SK-N-SH (cell line): Measurements from ENCODE around the gene SH2B3. TPM values are rescaled to one million over a fixed set of nuclear protein-coding genes. Genes with fewer than 3 reads are reported as not detected.

Experiments
- CTCF ChIA-PET: fragments of 300-600, 350-600 bp; formaldehyde crosslinking; extraction: SDS; loops from one replicate; lab custom pipeline; 2021; lab: Yijun Ruan, JAX
- POLR2A ChIA-PET: fragments of 350-600 bp; sonication (Branson Sonifier 250); formaldehyde crosslinking; extraction: SDS; loops from one replicate; lab custom pipeline; 2020; ENCODE audit warnings: antibody characterized with exemption, inconsistent platforms; lab: Yijun Ruan, JAX
- DNase-seq: peaks from one replicate; pipeline ENCODE4 v3.0.0; 2012
- H2AFZ ChIP-seq: fragments of 200-600 bp; sonication (generic); 2 replicates; pipeline ENCODE4 v1.8.1; 2016; ENCODE audit warnings: antibody characterized with exemption, mild to moderate bottlenecking, low read depth
- H3F3A ChIP-seq: fragments of 200-600 bp; sonication (generic); replicated peaks from 2 replicates; pipeline ENCODE3; 2016; ENCODE audit warnings: antibody characterized with exemption, mild to moderate bottlenecking; ENCODE audit not compliant: insufficient read depth
- H3K27ac ChIP-seq, 2 experiments: fragments of 200-500 bp in 1 of 2; fragments of 200-600 bp in 1 of 2; sonication (Bioruptor generic) in 1 of 2; sonication (generic), shearing (Covaris generic) in 1 of 2; 2 replicates each; pipeline versions ENCODE4 v1.5.1 to v1.6.1; 2014 to 2016; ENCODE audit warnings: low read depth in 2 of 2, inconsistent platforms in 1 of 2, low read length in 1 of 2, mild to moderate bottlenecking in 1 of 2, mixed read lengths in 1 of 2
- H3K27me3 ChIP-seq: fragments of 200-600 bp; sonication (generic), shearing (Covaris generic); 2 replicates; pipeline ENCODE4 v1.6.1; 2016; ENCODE audit warnings: mixed run types; ENCODE audit not compliant: insufficient read depth
- H3K36me3 ChIP-seq, 2 experiments: fragments of 200-500 bp in 1 of 2; fragments of 200-600 bp in 1 of 2; sonication (Bioruptor generic) in 1 of 2; sonication (generic) in 1 of 2; replicated peaks in 1 of 2; 2 replicates each; pipeline versions ENCODE3 to v1.5.1; 2014 to 2016; ENCODE audit warnings: low read length in 1 of 2, mild to moderate bottlenecking in 1 of 2; ENCODE audit not compliant: insufficient read depth in 2 of 2, control insufficient read depth in 1 of 2
- H3K4me1 ChIP-seq, 2 experiments: fragments of 200-500 bp in 1 of 2; fragments of 200-600 bp in 1 of 2; sonication (Bioruptor generic) in 1 of 2; sonication (generic), shearing (Covaris generic) in 1 of 2; 2 replicates each; pipeline versions ENCODE4 v1.5.1 to v1.6.1; 2014 to 2016; ENCODE audit warnings: low read depth in 1 of 2, low read length in 1 of 2, mixed run types in 1 of 2; ENCODE audit not compliant: insufficient read depth in 2 of 2, control insufficient read depth in 1 of 2
- H3K4me2 ChIP-seq: fragments of 200-600 bp; sonication (generic), shearing (Covaris generic); 2 replicates; pipeline ENCODE4 v1.6.1; 2017; ENCODE audit warnings: mixed run types
- H3K4me3 ChIP-seq, 2 experiments: fragments of 200-500 bp in 1 of 2; fragments of 200-600 bp in 1 of 2; sonication (Bioruptor generic) in 1 of 2; sonication (generic), shearing (Covaris generic) in 1 of 2; 2 replicates each; pipeline versions ENCODE4 v1.5.1 to v1.8.1; 2014 to 2016; ENCODE audit warnings: low read depth in 2 of 2, inconsistent platforms in 1 of 2, low read length in 1 of 2, mild to moderate bottlenecking in 1 of 2, mixed read lengths in 1 of 2, moderate library complexity in 1 of 2
- H3K79me2 ChIP-seq: fragments of 200-600 bp; sonication (generic); 2 replicates; pipeline ENCODE4 v1.8.1; 2017; ENCODE audit warnings: mild to moderate bottlenecking; ENCODE audit not compliant: insufficient read depth
- H3K9ac ChIP-seq: fragments of 200-600 bp; sonication (generic); 2 replicates; pipeline ENCODE4 v1.6.1; 2017; ENCODE audit warnings: mixed run types
- H3K9me2 ChIP-seq: fragments of 200-600 bp; sonication (generic); 2 replicates; pipeline ENCODE4 v1.6.1; 2017; ENCODE audit warnings: mixed run types
- H3K9me3 ChIP-seq: fragments of 200-600 bp; sonication (generic); 2 replicates; pipeline ENCODE4 v1.6.1; 2017; ENCODE audit warnings: mixed run types, mild to moderate bottlenecking, moderate library complexity
- H4K20me1 ChIP-seq: fragments of 200-600 bp; sonication (generic); 2 replicates; pipeline ENCODE4 v1.6.1; 2017; ENCODE audit warnings: mild to moderate bottlenecking, mixed run types; ENCODE audit not compliant: insufficient read depth
- ELF1 ChIP-seq: IDR thresholded peaks from 2 replicates; pipeline ENCODE4 v1.4.0; 2012
- EP300 ChIP-seq, 2 experiments: IDR thresholded peaks; 2 replicates each; pipeline versions ENCODE4 v1.4.0 to v1.6.1; 2012; ENCODE audit warnings: borderline replicate concordance in 1 of 2, low read depth in 1 of 2, low read length in 1 of 2
- EZH2phosphoT487 ChIP-seq: fragments of 200-600 bp; sonication (generic); IDR thresholded peaks from 2 replicates; pipeline ENCODE4 v1.6.1; 2017; ENCODE audit warnings: low read depth, mixed run types, mild to moderate bottlenecking, antibody characterized with exemption, moderate library complexity, borderline replicate concordance
- FOSL2 ChIP-seq: IDR thresholded peaks from 2 replicates; pipeline ENCODE4 v1.4.0; 2012; ENCODE audit warnings: low read depth, mild to moderate bottlenecking, moderate library complexity, borderline replicate concordance
- GABPA ChIP-seq: IDR thresholded peaks from 2 replicates; pipeline ENCODE4 v1.4.0; 2012; ENCODE audit warnings: low read depth, mild to moderate bottlenecking
- GATA2 ChIP-seq: sonication (generic); formaldehyde crosslinking; IDR thresholded peaks from 2 replicates; pipeline ENCODE4 v1.5.0; 2020; ENCODE audit warnings: mild to moderate bottlenecking, missing genetic modification reagents
- MAX ChIP-seq: IDR thresholded peaks from 2 replicates; pipeline ENCODE4 v1.4.0; 2012; ENCODE audit warnings: low read depth
- MXI1 ChIP-seq: IDR thresholded peaks from 2 replicates; pipeline ENCODE4 v1.6.1; 2012; ENCODE audit warnings: mild to moderate bottlenecking, low read depth, low read length, improper control_type of control experiment
- NRF1 ChIP-seq: IDR thresholded peaks from 2 replicates; pipeline ENCODE4 v1.6.1; 2012; ENCODE audit warnings: low read depth, mild to moderate bottlenecking, low read length
- PBX3 ChIP-seq: IDR thresholded peaks from 2 replicates; pipeline ENCODE4; 2012
- POLR2AphosphoS5 ChIP-seq: IDR thresholded peaks from 2 replicates; pipeline ENCODE4 v1.6.1; 2012; ENCODE audit warnings: low read depth, low read length
- RAD21 ChIP-seq: IDR thresholded peaks from 2 replicates; pipeline ENCODE4 v1.6.1; 2012; ENCODE audit warnings: mild to moderate bottlenecking, low read length
- RCOR1 ChIP-seq: fragments of 150-350 bp; IDR thresholded peaks from 2 replicates; pipeline ENCODE4 v1.6.1; 2017; ENCODE audit warnings: antibody characterized with exemption, low read length
- REST ChIP-seq: IDR thresholded peaks from 2 replicates; pipeline ENCODE4 v1.6.1; 2012; ENCODE audit warnings: mild to moderate bottlenecking, low read depth, low read length, moderate library complexity
- RXRA ChIP-seq: IDR thresholded peaks from 2 replicates; pipeline ENCODE4 v1.4.0; 2012; ENCODE audit warnings: low read depth, mild to moderate bottlenecking, borderline replicate concordance
- SIN3A ChIP-seq: IDR thresholded peaks from 2 replicates; pipeline ENCODE4 v1.6.1; 2012; ENCODE audit warnings: low read depth, mild to moderate bottlenecking, low read length, moderate library complexity, borderline replicate concordance
- TCF12 ChIP-seq: IDR thresholded peaks from 2 replicates; pipeline ENCODE4 v1.4.0; 2012
- USF1 ChIP-seq: IDR thresholded peaks from 2 replicates; pipeline ENCODE4 v1.4.0; 2012; ENCODE audit warnings: low read depth, borderline replicate concordance
- WGBS: methylation state at CpG from one replicate; pipeline ENCODE4 v1.1.6; 2017; ENCODE audit warnings: low lambda C conversion rate; 5-methylcytosine and 5-hydroxymethylcytosine counted together
- polyA plus RNA-seq, 3 experiments: library from polyadenylated mRNA; depleted of rRNA; stranded (reverse); fragments of >200 nt; gene quantifications; 2 replicates each; pipeline ENCODE4 v1.2.3, GENCODE V29; 2012
- TF ChIP-seq, protein P1 (sequence below): IDR thresholded peaks from 2 replicates; pipeline ENCODE4 v1.4.0; 2012; ENCODE audit warnings: low read depth, borderline replicate concordance

The SH2B3 gene
- polyA plus RNA-seq, 1 of the 3 experiments (the other 2 are of a cell fraction), result 15.6 TPM

- H3F3A ChIP-seq, result peaks cover 7% of the 10 kb centered on the region
- H3K27me3 ChIP-seq, result no peaks in the 10 kb centered on the region
- H3K9ac ChIP-seq, result no peak overlapping the region
- H3K36me3 ChIP-seq, result peaks cover 17 to 84% of the 10 kb centered on the region in 2 experiments
- peaks cover 61% of the 10 kb centered on the region for H3K79me2 ChIP-seq
- TF ChIP-seq GABPA, result no peak
- TF ChIP-seq PBX3, result no peak
- no peak for TF ChIP-seq RAD21
- no peak for TF ChIP-seq REST
- TF ChIP-seq MAX, result no peak
- no peak for TF ChIP-seq RCOR1
- TF ChIP-seq, protein P1, sequence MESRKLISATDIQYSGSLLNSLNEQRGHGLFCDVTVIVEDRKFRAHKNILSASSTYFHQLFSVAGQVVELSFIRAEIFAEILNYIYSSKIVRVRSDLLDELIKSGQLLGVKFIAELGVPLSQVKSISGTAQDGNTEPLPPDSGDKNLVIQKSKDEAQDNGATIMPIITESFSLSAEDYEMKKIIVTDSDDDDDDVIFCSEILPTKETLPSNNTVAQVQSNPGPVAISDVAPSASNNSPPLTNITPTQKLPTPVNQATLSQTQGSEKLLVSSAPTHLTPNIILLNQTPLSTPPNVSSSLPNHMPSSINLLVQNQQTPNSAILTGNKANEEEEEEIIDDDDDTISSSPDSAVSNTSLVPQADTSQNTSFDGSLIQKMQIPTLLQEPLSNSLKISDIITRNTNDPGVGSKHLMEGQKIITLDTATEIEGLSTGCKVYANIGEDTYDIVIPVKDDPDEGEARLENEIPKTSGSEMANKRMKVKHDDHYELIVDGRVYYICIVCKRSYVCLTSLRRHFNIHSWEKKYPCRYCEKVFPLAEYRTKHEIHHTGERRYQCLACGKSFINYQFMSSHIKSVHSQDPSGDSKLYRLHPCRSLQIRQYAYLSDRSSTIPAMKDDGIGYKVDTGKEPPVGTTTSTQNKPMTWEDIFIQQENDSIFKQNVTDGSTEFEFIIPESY, result no peak
- TF ChIP-seq EP300 (IDR thresholded peaks at IDR 0.05; ENCODE audit: borderline replicate concordance in 1 of 2, low read depth in 1 of 2, low read length in 1 of 2), result no peak
- no peak for TF ChIP-seq RXRA
- TF ChIP-seq USF1, result no peak
- TF ChIP-seq FOSL2, result no peak
- TF ChIP-seq GATA2, result no peak
- TF ChIP-seq EZH2phosphoT487, result no peak
- no peak for TF ChIP-seq TCF12
- TF ChIP-seq SIN3A, result no peak
- no peak for TF ChIP-seq NRF1
- no peak for TF ChIP-seq POLR2AphosphoS5
- no peak for TF ChIP-seq ELF1
- TF ChIP-seq MXI1, result no peak
- H3K4me1 ChIP-seq, result no peaks in the 10 kb centered on the region
- no peak for DNase-seq
- H3K9me3 ChIP-seq, result no peaks in the 10 kb centered on the region
- no peak overlapping the region for H3K4me2 ChIP-seq
- ChIA-PET CTCF (interaction anchor here (1.5 kb wide), 1 partner anchor 21 kb away, joined by 3 read pairs; no protein-coding TSS in a partner anchor), POLR2A (no interaction called here)
- no peak overlapping the region for H3K4me3 ChIP-seq
- WGBS, result 91% methylated on average over 4 of the region's 4 CpGs
- H2AFZ ChIP-seq, result no peak overlapping the region
- no peak overlapping the region for H3K27ac ChIP-seq
- no peaks in the 10 kb centered on the region for H3K9me2 ChIP-seq
- 0 out of 2 replicates have a peak, but pooled peaks cover 4% of the 10 kb centered on the region for H4K20me1 ChIP-seq
Observed at GRCh38 chr12:111494676-111495075, 89.0 kb downstream of the SH2B3 start.
